Ovary (tissue), 3 donors: ENCODE data around the gene PRLH.

Source experiments
- CTCF ChIP-seq, 3 donors: fragments of 450-650 bp in 2 of 3; fragments of 200-600 bp in 1 of 3; IDR thresholded peaks; one replicate each; pipeline versions ENCODE4 v1.5.1 to v1.8.0; 2016 to 2022; ENCODE audit warnings: antibody characterized with exemption in 3 of 3, mild to moderate bottlenecking in 1 of 3
- EP300 ChIP-seq: sonication (generic); formaldehyde crosslinking; IDR thresholded peaks from one replicate; pipeline ENCODE4 v1.6.1; 2017; ENCODE audit warnings: antibody characterized with exemption
- donor health status: DM: no; HTN: no; CAD: no.

- no peak for TF ChIP-seq EP300
- TF ChIP-seq CTCF (IDR thresholded peaks at IDR 0.05): no peak
Observed at GRCh38 chr2:237590272-237591140, 24.1 kb downstream of the PRLH start, which contains the start of gene RAB17.
